Fibroblast of lung (primary cell): Measurements from ENCODE around the gene SERTAD3.

Source experiments
- CTCF ChIP-seq, 2 donors: IDR thresholded peaks in 1 of 2; conservative IDR thresholded peaks in 1 of 2; 1 replicate in 1 of 2; 2 replicates in 1 of 2; pipeline ENCODE4 v1.5.1; 2011 to 2012; ENCODE audit warnings: low read length in 2 of 2, control low read depth in 1 of 2, inconsistent platforms in 1 of 2, low read depth in 1 of 2, mild to moderate bottlenecking in 1 of 2
- EZH2 ChIP-seq: IDR thresholded peaks from 2 replicates; pipeline ENCODE4 v1.5.1; 2012; ENCODE audit warnings: low read length, control low read depth, mild to moderate bottlenecking; ENCODE audit errors: missing control alignments

- no peak for TF ChIP-seq CTCF (conservative IDR thresholded peaks at IDR 0.05 in 1 of 2, IDR thresholded peaks at IDR 0.05 in 1 of 2; ENCODE audit: low read depth in 1 of 2, low read length in 2 of 2)
- no peak for TF ChIP-seq EZH2
Measured at GRCh38 chr19:40466985-40467734, 23.0 kb upstream of the SERTAD3 start, which contains the start of gene SPTBN4.
